ENCODE results near the gene GLT6D1. TPM values are rescaled to one million over a fixed set of nuclear protein-coding genes. Genes with fewer than 3 reads are reported as not detected.
A peak's percentile ranks its signal among the peaks of the same experiment; 100 is the strongest.

The GLT6D1 gene
- total RNA-seq, 2 experiments from 2014 or later = not detected

GRCh38 chr9:135608294-135608998, 30.9 kb downstream of the GLT6D1 start:
- intact Hi-C loops (cut with micrococcal nuclease) = loop anchor here (10.0 kb wide), 2 partner anchors 96 to 356 kb away; partner anchors contain the start of genes KCNT1 and UBAC1

GRCh38 chr9:135607401-135608293, 31.7 kb downstream of the GLT6D1 start:
- no peak for DNase-seq
- Mint-ChIP-seq H3K9me3 (no peaks in the 10 kb centered on the region), H3K4me1 (ENCODE audit: low read depth) (no peaks in the 10 kb centered on the region), H3K36me3 (ENCODE audit: low read depth) (no peaks in the 10 kb centered on the region), H3K4me3 (no peak overlapping the region), H3K27me3 (ENCODE audit: low read depth) (peaks cover 3% of the 10 kb centered on the region), H3K27ac (no peak overlapping the region)
- CTCF ChIA-PET = interaction anchor here (0.6 to 1.0 kb wide), 2 partner anchors 11 to 261 kb away, joined by 3 to 4 read pairs; no protein-coding TSS in a partner anchor
- intact Hi-C loops (cut with micrococcal nuclease) = loop anchor here (10.0 kb wide), 2 partner anchors 97 to 357 kb away; partner anchors contain the start of genes KCNT1 and UBAC1

More at GRCh38 chr9:135608294-135608998, 30.9 kb downstream of the GLT6D1 start:
- Mint-ChIP-seq H3K36me3 (ENCODE audit: low read depth) (no peaks in the 10 kb centered on the region), H3K4me3 (no peak overlapping the region), H3K4me1 (ENCODE audit: low read depth) (no peaks in the 10 kb centered on the region), H3K27ac (no peak overlapping the region), H3K9me3 (no peaks in the 10 kb centered on the region), H3K27me3 (ENCODE audit: low read depth) (peaks cover 3% of the 10 kb centered on the region)
- CTCF ChIA-PET = interaction anchor here (1.2 kb wide), 1 partner anchor 8 kb away, joined by 4 read pairs; no protein-coding TSS in a partner anchor
- DNase-seq = no peak

- intact Hi-C loops (cut with micrococcal nuclease) = loop anchor here (10.0 kb wide), 2 partner anchors 98 to 358 kb away; partner anchors contain the start of genes KCNT1 and UBAC1
- no peaks in the 10 kb centered on the region for H3K4me1 Mint-ChIP-seq (ENCODE audit: low read depth)
- H3K36me3 Mint-ChIP-seq (ENCODE audit: low read depth) = no peaks in the 10 kb centered on the region
- H3K27me3 Mint-ChIP-seq (ENCODE audit: low read depth) = peaks cover 3% of the 10 kb centered on the region
- no peak overlapping the region for H3K27ac Mint-ChIP-seq
- CTCF ChIA-PET = interaction anchor here (1.0 kb wide), 1 partner anchor 11 kb away, joined by 3 read pairs; no protein-coding TSS in a partner anchor
- no peaks in the 10 kb centered on the region for H3K9me3 Mint-ChIP-seq
- peak; percentile 0 for DNase-seq
- H3K4me3 Mint-ChIP-seq = no peak overlapping the region
These were observed 32.5 kb downstream of the GLT6D1 start for GRCh38 chr9:135606885-135607259.

- CTCF ChIA-PET = no interaction called here
- Mint-ChIP-seq H3K4me3 (no peak overlapping the region), H3K4me1 (ENCODE audit: low read depth) (no peaks in the 10 kb centered on the region), H3K36me3 (ENCODE audit: low read depth) (no peaks in the 10 kb centered on the region), H3K27ac (no peak overlapping the region), H3K9me3 (no peaks in the 10 kb centered on the region), H3K27me3 (ENCODE audit: low read depth) (peaks cover 5% of the 10 kb centered on the region)
- intact Hi-C loops (cut with micrococcal nuclease) = loop anchor here (10.0 kb wide), 2 partner anchors 99 to 359 kb away; partner anchors contain the start of genes KCNT1 and UBAC1
- DNase-seq = peak; percentile 2
These were observed 34.0 kb downstream of the GLT6D1 start for GRCh38 chr9:135605238-135605781.

GRCh38 chr9:135604437-135605237, 34.7 kb downstream of the GLT6D1 start:
- Mint-ChIP-seq H3K9me3 (no peaks in the 10 kb centered on the region), H3K27ac (no peak overlapping the region), H3K4me3 (no peak overlapping the region), H3K36me3 (ENCODE audit: low read depth) (no peaks in the 10 kb centered on the region), H3K27me3 (ENCODE audit: low read depth) (peaks cover 1% of the 10 kb centered on the region), H3K4me1 (ENCODE audit: low read depth) (no peaks in the 10 kb centered on the region)
- intact Hi-C loops (cut with micrococcal nuclease) = loop anchor here (5.0 to 10.0 kb wide), 3 partner anchors 100 to 360 kb away; partner anchors contain the start of genes KCNT1, MRPS2 and UBAC1
- peak; percentile 3 for DNase-seq
- CTCF ChIA-PET = no interaction called here

GRCh38 chr9:135602789-135603481, 36.4 kb downstream of the GLT6D1 start:
- intact Hi-C loops (cut with micrococcal nuclease) = loop anchor here (5.0 to 10.0 kb wide), 3 partner anchors 101 to 362 kb away; partner anchors contain the start of genes KCNT1, MRPS2 and UBAC1
- no peaks in the 10 kb centered on the region for H3K36me3 Mint-ChIP-seq (ENCODE audit: low read depth)
- no peaks in the 10 kb centered on the region for H3K9me3 Mint-ChIP-seq
- CTCF ChIA-PET = interaction anchor here (0.7 to 1.1 kb wide), 7 partner anchors 10 to 671 kb away, joined by 3 to 5 read pairs (median 3); no protein-coding TSS in a partner anchor
- no peaks in the 10 kb centered on the region for H3K4me1 Mint-ChIP-seq (ENCODE audit: low read depth)
- H3K4me3 Mint-ChIP-seq = no peak overlapping the region
- peak; percentile 70 for DNase-seq
- H3K27ac Mint-ChIP-seq = no peak overlapping the region
- peaks cover 4% of the 10 kb centered on the region for H3K27me3 Mint-ChIP-seq (ENCODE audit: low read depth)

- no peaks in the 10 kb centered on the region for H3K9me3 Mint-ChIP-seq
- H3K27ac Mint-ChIP-seq = no peak overlapping the region
- H3K4me1 Mint-ChIP-seq (ENCODE audit: low read depth) = no peaks in the 10 kb centered on the region
- peaks cover 7% of the 10 kb centered on the region for H3K27me3 Mint-ChIP-seq (ENCODE audit: low read depth)
- H3K36me3 Mint-ChIP-seq (ENCODE audit: low read depth) = no peaks in the 10 kb centered on the region
- no peak for DNase-seq
- intact Hi-C loops (cut with micrococcal nuclease) = loop anchor here (5.0 to 10.0 kb wide), 3 partner anchors 100 to 363 kb away; partner anchors contain the start of genes KCNT1, MRPS2 and UBAC1
- no peak overlapping the region for H3K4me3 Mint-ChIP-seq
- CTCF ChIA-PET = interaction anchor here (1.2 kb wide), 1 partner anchor 10 kb away, joined by 4 read pairs; no protein-coding TSS in a partner anchor
These were observed 37.4 kb downstream of the GLT6D1 start for GRCh38 chr9:135601988-135602387.

GRCh38 chr9:135600296-135600817, 39.0 kb downstream of the GLT6D1 start:
- intact Hi-C loops (cut with micrococcal nuclease) = loop anchor here (5.0 to 10.0 kb wide), 3 partner anchors 98 to 364 kb away; partner anchors contain the start of genes KCNT1, MRPS2 and UBAC1
- Mint-ChIP-seq H3K27ac (no peak overlapping the region), H3K4me1 (ENCODE audit: low read depth) (no peaks in the 10 kb centered on the region), H3K36me3 (ENCODE audit: low read depth) (no peaks in the 10 kb centered on the region), H3K27me3 (ENCODE audit: low read depth) (peaks cover 11% of the 10 kb centered on the region), H3K4me3 (no peak overlapping the region), H3K9me3 (no peaks in the 10 kb centered on the region)
- no peak for DNase-seq
- CTCF ChIA-PET = interaction anchor here (0.9 to 1.1 kb wide), 2 partner anchors 9 to 11 kb away, joined by 4 read pairs; no protein-coding TSS in a partner anchor

- CTCF ChIA-PET = interaction anchor here (0.5 to 0.7 kb wide), 2 partner anchors 11 to 29 kb away, joined by 3 read pairs; no protein-coding TSS in a partner anchor
- Mint-ChIP-seq H3K36me3 (ENCODE audit: low read depth) (no peaks in the 10 kb centered on the region), H3K4me3 (no peak overlapping the region), H3K9me3 (no peaks in the 10 kb centered on the region), H3K4me1 (ENCODE audit: low read depth) (no peaks in the 10 kb centered on the region), H3K27me3 (ENCODE audit: low read depth) (peaks cover 11% of the 10 kb centered on the region), H3K27ac (no peak overlapping the region)
- intact Hi-C loops (cut with micrococcal nuclease) = no loop called here
- DNase-seq = no peak
These were observed 43.1 kb downstream of the GLT6D1 start for GRCh38 chr9:135596211-135596610.

GRCh38 chr9:135592625-135593024, 46.7 kb downstream of the GLT6D1 start:
- Mint-ChIP-seq H3K36me3 (ENCODE audit: low read depth) (no peaks in the 10 kb centered on the region), H3K27me3 (ENCODE audit: low read depth) (peaks cover 11% of the 10 kb centered on the region), H3K4me1 (ENCODE audit: low read depth) (no peaks in the 10 kb centered on the region), H3K4me3 (no peak overlapping the region), H3K27ac (no peak overlapping the region), H3K9me3 (no peaks in the 10 kb centered on the region)
- CTCF ChIA-PET = no interaction called here
- intact Hi-C loops (cut with micrococcal nuclease) = no loop called here
- no peak for DNase-seq

Measured in activated naive CD4-positive, alpha-beta T cell treated with anti-CD3 and anti-CD28 coated beads for 36 hours (primary cell).